ENCODE results near the gene C14orf93.

DNA sequence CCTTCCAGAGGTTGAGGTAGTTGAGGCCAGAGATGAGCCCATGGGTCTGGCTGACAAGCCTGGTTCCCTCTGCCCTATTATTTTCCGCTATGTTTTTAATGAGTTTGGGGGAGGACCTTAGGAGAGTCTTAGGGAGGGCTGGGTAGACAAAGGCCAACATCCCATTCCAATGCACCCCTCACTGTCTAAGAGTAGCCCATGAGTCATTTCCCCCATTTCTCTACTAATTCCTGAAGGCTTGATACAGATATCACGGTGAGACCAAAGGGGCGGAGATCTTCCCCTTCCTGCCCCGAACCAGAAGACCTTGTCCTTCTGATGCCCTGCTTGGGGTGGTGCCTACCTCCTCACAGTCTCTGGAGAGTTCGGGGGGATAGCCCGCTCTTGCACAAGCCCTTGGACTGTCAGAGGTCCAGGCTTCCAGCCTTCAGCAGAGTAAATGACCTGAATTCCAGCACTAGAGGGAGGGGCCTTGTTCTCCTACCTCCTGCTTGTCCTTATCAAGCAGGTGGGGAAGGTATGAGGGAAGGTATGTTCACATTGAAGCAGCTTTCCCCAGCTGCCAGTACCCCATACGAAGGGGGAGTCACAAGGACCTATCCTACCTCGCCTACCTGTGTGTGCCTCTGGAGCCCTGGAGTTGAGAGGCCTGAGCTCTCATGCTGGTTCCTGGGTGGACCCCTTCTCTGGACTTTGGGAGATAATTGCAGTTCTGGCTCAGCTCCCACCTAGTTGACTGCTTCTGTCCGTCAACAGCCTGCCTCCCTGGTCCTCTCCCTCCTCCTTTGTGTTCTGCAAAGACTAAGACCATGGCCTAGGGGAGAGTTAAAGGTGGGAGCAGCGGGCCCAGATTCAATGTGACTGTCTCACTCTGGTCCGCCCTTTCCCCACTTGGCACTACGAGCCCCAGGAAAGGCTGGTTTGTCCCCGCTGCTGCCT is 35.7 kb upstream of the C14orf93 start:
- TF ChIP-seq, protein P1, sequence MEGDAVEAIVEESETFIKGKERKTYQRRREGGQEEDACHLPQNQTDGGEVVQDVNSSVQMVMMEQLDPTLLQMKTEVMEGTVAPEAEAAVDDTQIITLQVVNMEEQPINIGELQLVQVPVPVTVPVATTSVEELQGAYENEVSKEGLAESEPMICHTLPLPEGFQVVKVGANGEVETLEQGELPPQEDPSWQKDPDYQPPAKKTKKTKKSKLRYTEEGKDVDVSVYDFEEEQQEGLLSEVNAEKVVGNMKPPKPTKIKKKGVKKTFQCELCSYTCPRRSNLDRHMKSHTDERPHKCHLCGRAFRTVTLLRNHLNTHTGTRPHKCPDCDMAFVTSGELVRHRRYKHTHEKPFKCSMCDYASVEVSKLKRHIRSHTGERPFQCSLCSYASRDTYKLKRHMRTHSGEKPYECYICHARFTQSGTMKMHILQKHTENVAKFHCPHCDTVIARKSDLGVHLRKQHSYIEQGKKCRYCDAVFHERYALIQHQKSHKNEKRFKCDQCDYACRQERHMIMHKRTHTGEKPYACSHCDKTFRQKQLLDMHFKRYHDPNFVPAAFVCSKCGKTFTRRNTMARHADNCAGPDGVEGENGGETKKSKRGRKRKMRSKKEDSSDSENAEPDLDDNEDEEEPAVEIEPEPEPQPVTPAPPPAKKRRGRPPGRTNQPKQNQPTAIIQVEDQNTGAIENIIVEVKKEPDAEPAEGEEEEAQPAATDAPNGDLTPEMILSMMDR (IDR thresholded peaks at IDR 0.05), result no peak
- no peak for TF ChIP-seq EP300 (IDR thresholded peaks at IDR 0.05)
- TF ChIP-seq POLR2A (IDR thresholded peaks at IDR 0.05), result no peak
